Large intestine (tissue), 3 donors: ENCODE data around the gene NRXN3. TPM values are rescaled to one million over a fixed set of nuclear protein-coding genes. Genes with fewer than 3 reads are reported as not detected.

ENCODE experiments used
- DNase-seq, 2 donors: peaks; one replicate each; pipeline versions ENCODE4 v3.0.0 to v3.0.0-alpha.2; 2013
- H3K27ac ChIP-seq: one replicate; pipeline ENCODE4 v1.5.1; 2013; ENCODE audit warnings: low read length
- H3K27me3 ChIP-seq: 2 replicates; pipeline ENCODE4 v1.6.1; 2013; ENCODE audit warnings: low read length; ENCODE audit not compliant: control insufficient read depth, insufficient read depth
- H3K36me3 ChIP-seq: 2 replicates; pipeline ENCODE4 v1.6.1; 2013; ENCODE audit warnings: low read length; ENCODE audit not compliant: control insufficient read depth, insufficient read depth
- H3K4me1 ChIP-seq: one replicate; pipeline ENCODE4 v1.6.1; 2013; ENCODE audit warnings: low read length; ENCODE audit not compliant: control insufficient read depth, insufficient read depth
- H3K4me3 ChIP-seq: one replicate; pipeline ENCODE4 v1.5.1; 2013; ENCODE audit warnings: low read length
- H3K9me3 ChIP-seq: one replicate; pipeline ENCODE4 v1.6.1; 2013; ENCODE audit warnings: mild to moderate bottlenecking, low read depth, low read length, moderate library complexity; ENCODE audit not compliant: control insufficient read depth
- WGBS: methylation state at CpG from one replicate; pipeline ENCODE4 v1.1.5; 2013; ENCODE audit warnings: low lambda C conversion rate; ENCODE audit not compliant: insufficient coverage; 5-methylcytosine and 5-hydroxymethylcytosine counted together
- polyA plus RNA-seq: library from polyadenylated mRNA; unstranded; fragments of 120-200 nt; gene quantifications from one replicate; pipeline ENCODE4 v1.2.1, GENCODE V29; 2013

The NRXN3 gene
- polyA plus RNA-seq, 1 donor: 12.8 TPM

DNA sequence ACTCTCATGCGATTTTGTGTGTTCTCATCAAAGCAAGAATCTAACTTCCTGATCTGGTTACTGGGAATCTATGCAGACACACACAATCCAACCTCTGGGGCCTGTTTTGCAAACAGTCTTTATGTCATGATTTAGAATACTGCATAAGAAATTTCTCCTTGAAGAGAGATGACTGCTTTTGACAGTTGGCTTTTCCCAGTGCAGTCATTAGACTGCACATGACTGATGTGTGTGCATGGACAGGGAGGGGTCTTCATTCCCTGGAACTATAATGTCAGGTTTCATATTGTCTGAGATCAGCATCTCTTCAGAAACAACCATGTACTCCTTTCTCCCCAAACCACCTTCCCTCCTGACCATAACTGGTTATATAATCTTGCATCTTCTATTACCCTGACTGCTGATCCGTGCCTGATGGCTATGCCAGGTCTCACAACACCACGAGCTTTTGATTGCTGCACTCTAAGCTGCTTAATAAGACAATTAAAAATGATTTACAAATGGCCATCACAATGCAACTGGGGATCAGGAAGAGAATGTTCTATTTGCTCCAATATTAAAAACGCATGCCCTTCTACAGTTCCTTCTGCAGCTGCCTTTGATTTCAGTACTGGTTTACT is 995.4 kb downstream of the NRXN3 start:
- Histone ChIP-seq H3K27ac (no peak overlapping the region), H3K4me3 (no peak overlapping the region), H3K36me3 (no peaks in the 10 kb centered on the region), H3K4me1 (no peaks in the 10 kb centered on the region), H3K27me3 (no peaks in the 10 kb centered on the region), H3K9me3 (peaks cover 3% of the 10 kb centered on the region)
- DNase-seq: no peak
- WGBS: 83% methylated on average over 2 of the region's 4 CpGs

DNA sequence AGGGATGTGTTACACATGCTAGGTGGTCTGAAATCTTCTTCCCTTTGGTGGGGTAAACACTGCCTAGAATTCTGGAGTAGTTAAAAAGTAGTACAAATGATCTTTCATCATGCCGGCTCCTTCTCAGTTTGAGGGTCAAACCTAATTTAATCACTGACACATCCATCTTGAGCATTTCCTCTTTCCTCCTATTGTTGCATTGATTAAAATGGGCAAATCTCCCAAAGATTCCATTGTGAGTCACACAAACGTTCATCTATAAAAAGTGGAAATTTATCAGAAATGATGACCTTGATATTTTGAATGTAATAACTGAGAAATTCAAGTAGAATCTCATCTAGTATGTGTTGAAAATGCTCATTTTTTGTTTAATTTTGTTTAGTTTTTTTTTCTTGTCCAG is 996.0 kb downstream of the NRXN3 start:
- Histone ChIP-seq H3K27ac (no peak overlapping the region), H3K4me1 (no peaks in the 10 kb centered on the region), H3K36me3 (no peaks in the 10 kb centered on the region), H3K4me3 (no peak overlapping the region), H3K9me3 (peaks cover 3% of the 10 kb centered on the region), H3K27me3 (no peaks in the 10 kb centered on the region)
- DNase-seq: no peak
- 88% methylated on average over 2 of the region's 2 CpGs for WGBS

DNA sequence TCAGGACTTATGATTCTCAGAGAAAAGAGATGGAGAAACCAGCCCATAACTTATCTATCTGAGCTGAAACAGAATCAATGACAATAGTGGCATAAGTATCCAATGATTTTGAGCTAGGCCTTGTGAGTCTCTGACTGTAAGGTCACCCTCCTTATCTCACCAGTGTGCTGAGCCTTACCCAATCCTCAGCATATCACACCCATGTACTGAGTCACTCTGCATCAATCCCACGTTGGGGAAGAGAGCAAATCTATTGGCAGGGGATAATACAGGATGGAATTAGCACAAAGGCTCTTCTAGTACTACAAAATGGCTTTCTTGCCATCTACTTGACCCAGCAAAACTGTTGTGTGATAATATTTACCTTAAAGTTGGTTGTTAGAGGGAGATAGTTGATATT is 997.8 kb downstream of the NRXN3 start:
- no peaks in the 10 kb centered on the region for H3K36me3 ChIP-seq
- H3K9me3 ChIP-seq: no peaks in the 10 kb centered on the region
- no peak overlapping the region for H3K4me3 ChIP-seq
- no peaks in the 10 kb centered on the region for H3K4me1 ChIP-seq
- H3K27me3 ChIP-seq: no peaks in the 10 kb centered on the region
- no peak overlapping the region for H3K27ac ChIP-seq
- no peak for DNase-seq
- WGBS: no CpG with 5 or more reads among the region's 1 CpG

GRCh38 chr14:79175671-79176070 is 1005.5 kb downstream of the NRXN3 start:
- Histone ChIP-seq H3K4me3 (no peak overlapping the region), H3K9me3 (no peaks in the 10 kb centered on the region), H3K27me3 (peaks cover 3% of the 10 kb centered on the region), H3K27ac (no peak overlapping the region), H3K4me1 (no peaks in the 10 kb centered on the region), H3K36me3 (no peaks in the 10 kb centered on the region)
- DNase-seq: no peak
- WGBS: no CpG with 5 or more reads among the region's 5 CpGs

- no peaks in the 10 kb centered on the region for H3K36me3 ChIP-seq
- no peaks in the 10 kb centered on the region for H3K9me3 ChIP-seq
- H3K27me3 ChIP-seq: peaks cover 3% of the 10 kb centered on the region
- no peak overlapping the region for H3K4me3 ChIP-seq
- H3K4me1 ChIP-seq: no peaks in the 10 kb centered on the region
- DNase-seq: no peak
- H3K27ac ChIP-seq: no peak overlapping the region
- no CpG with 5 or more reads among the region's 4 CpGs for WGBS
Observed at GRCh38 chr14:79177106-79177505, 1006.9 kb downstream of the NRXN3 start.

GRCh38 chr14:79178719-79179118 is 1008.5 kb downstream of the NRXN3 start:
- Histone ChIP-seq H3K9me3 (no peaks in the 10 kb centered on the region), H3K27me3 (peaks cover 3% of the 10 kb centered on the region), H3K4me1 (no peaks in the 10 kb centered on the region), H3K4me3 (no peak overlapping the region), H3K27ac (no peak overlapping the region), H3K36me3 (no peaks in the 10 kb centered on the region)
- no peak for DNase-seq

DNA sequence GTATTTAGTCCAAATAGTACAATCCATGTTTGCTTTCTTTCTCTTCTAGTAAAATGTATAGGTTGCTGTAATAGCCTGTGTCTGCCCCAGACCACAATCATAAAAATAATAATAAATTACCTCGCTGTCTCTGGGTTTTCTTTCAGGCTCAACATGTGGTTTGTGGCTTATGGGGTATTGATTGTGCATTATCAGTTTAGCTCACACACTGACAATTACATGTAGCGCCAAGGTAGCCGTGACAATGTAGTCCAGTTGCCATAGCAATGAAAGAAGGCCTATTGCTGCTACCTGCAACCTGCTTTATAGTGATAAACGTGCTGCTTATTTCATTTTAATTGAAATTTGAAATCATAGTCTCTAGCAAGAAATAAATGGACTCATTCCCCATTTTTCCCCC is 1009.8 kb downstream of the NRXN3 start:
- peaks cover 3% of the 10 kb centered on the region for H3K27me3 ChIP-seq
- no peaks in the 10 kb centered on the region for H3K36me3 ChIP-seq
- no peaks in the 10 kb centered on the region for H3K9me3 ChIP-seq
- no peak overlapping the region for H3K4me3 ChIP-seq
- DNase-seq: no peak
- no peak overlapping the region for H3K27ac ChIP-seq
- H3K4me1 ChIP-seq: no peaks in the 10 kb centered on the region
- WGBS: no CpG with 5 or more reads among the region's 4 CpGs

GRCh38 chr14:79180656-79181055 is 1010.5 kb downstream of the NRXN3 start:
- H3K4me3 ChIP-seq: no peak overlapping the region
- no peaks in the 10 kb centered on the region for H3K36me3 ChIP-seq
- no peaks in the 10 kb centered on the region for H3K4me1 ChIP-seq
- H3K9me3 ChIP-seq: no peaks in the 10 kb centered on the region
- H3K27me3 ChIP-seq: peaks cover 3% of the 10 kb centered on the region
- H3K27ac ChIP-seq: no peak overlapping the region
- DNase-seq: no peak
- 100% methylated on average over 1 of the region's 4 CpGs for WGBS

- Histone ChIP-seq H3K4me1 (no peaks in the 10 kb centered on the region), H3K27me3 (no peaks in the 10 kb centered on the region), H3K27ac (no peak overlapping the region), H3K4me3 (no peak overlapping the region), H3K9me3 (no peaks in the 10 kb centered on the region), H3K36me3 (no peaks in the 10 kb centered on the region)
- no peak for DNase-seq
- WGBS: 67% methylated on average over 1 of the region's 3 CpGs
Observed at GRCh38 chr14:79186523-79186922, 1016.4 kb downstream of the NRXN3 start.

GRCh38 chr14:79193689-79194477 is 1023.7 kb downstream of the NRXN3 start:
- Histone ChIP-seq H3K27me3 (no peaks in the 10 kb centered on the region), H3K4me3 (no peak overlapping the region)
- DNase-seq: no peak

GRCh38 chr14:79196216-79196615 is 1026.0 kb downstream of the NRXN3 start:
- H3K9me3 ChIP-seq: no peaks in the 10 kb centered on the region
- H3K36me3 ChIP-seq: no peaks in the 10 kb centered on the region
- DNase-seq: no peak
- WGBS: no CpG with 5 or more reads among the region's 1 CpG
- no peaks in the 10 kb centered on the region for H3K27me3 ChIP-seq
- H3K27ac ChIP-seq: no peak overlapping the region
- H3K4me1 ChIP-seq: peaks cover 2% of the 10 kb centered on the region
- no peak overlapping the region for H3K4me3 ChIP-seq

More at GRCh38 chr14:79193689-79194477, 1023.7 kb downstream of the NRXN3 start:
- Histone ChIP-seq H3K27ac (no peak overlapping the region), H3K4me1 (no peaks in the 10 kb centered on the region), H3K9me3 (no peaks in the 10 kb centered on the region), H3K36me3 (no peaks in the 10 kb centered on the region)
- WGBS: 85% methylated on average over 3 of the region's 5 CpGs
